MV-4-11 (cell line): ENCODE results near the gene ILKAP.
A peak's percentile ranks its signal among the peaks of the same experiment; 100 is the strongest.

Experiments
- DNase-seq: peaks from one replicate; lab custom pipeline; 2025; lab: John Stamatoyannopoulos, UW

The ILKAP gene

DNA sequence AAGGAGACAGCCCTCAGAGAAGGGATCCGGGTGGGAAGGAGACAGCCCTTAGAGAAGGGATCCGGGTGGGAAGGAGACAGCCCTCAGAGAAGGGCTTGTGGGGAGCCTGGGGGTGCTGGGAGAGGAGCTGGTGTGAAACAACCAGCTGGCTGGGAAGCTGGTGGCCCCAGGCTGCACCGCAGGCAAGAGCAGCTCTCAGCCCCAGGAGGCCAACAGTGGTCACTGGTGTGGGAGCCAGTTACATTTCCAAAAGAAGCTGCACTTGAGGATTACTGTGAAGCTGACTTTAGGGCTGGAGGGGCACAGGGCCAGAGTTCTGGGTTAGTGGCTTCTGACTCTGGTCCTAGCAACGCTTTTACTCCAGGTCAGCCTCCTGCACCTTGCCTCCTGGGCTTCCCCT lies 33.1 kb upstream of the ILKAP start:
- DNase-seq: no peak

DNA sequence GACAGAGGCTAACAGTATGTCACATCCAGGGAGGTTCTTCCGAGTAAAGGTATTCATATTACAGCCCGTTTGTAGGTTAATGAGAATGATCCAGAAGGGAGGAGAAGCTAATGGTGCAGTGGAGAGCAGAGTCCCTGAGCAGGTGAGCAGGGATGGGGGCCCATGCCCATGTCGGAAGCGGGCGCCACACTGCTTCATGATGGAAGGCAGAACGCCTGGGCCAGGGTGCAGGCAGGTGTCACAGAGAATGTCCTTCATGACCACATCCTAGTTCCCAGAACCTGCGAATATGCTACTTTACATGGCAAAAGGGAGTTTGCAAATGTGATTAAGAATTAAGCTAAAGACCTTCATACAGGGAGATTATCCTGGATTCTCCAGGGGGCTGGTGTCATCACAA lies 32.4 kb upstream of the ILKAP start:
- no peak for DNase-seq

DNA sequence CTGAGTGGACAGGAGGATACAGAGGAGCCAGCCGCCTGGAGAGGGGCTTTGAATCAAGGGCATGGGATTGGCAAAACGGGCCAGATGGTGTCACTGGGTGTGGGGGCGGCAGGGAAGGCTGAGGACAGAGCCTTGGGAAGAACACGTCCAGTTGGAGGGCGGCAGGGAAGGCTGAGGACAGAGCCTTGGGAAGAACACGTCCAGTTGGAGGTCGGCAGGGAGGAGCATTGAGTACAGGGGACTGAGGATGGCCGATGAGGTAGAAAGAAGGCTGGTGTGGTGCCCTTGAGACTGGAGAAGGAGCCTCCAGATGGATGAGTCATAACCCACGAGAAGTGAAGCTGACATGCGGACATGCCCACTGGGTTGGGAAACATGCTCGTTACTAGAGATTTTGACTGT lies 31.8 kb upstream of the ILKAP start:
- peak; percentile 90 for DNase-seq

DNA sequence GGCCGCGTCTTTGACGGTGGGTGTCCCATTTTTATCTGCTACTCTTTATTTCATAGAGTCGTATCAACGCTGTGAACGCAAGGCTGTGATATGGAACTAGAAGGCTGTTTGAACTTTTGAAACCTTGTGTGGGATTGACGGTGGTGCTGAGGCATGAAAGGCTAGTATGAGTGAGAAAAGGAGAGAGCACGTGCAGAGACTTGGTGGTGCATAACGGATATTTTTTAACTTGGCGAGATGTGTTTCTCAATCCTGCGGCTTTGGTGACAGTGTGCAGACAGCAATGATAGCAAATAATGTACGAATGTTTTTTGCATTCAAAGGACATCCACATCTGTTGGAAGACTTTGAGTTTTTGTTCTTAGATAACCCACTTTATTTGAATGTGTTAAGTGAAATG lies 30.1 kb upstream of the ILKAP start:
- peak; percentile 93 for DNase-seq

GRCh38 chr2:238231809-238232208 lies 28.3 kb upstream of the ILKAP start:
- DNase-seq: no peak

- DNase-seq: peak; percentile 85
Measured at GRCh38 chr2:238231251-238231793, 27.8 kb upstream of the ILKAP start.

DNA sequence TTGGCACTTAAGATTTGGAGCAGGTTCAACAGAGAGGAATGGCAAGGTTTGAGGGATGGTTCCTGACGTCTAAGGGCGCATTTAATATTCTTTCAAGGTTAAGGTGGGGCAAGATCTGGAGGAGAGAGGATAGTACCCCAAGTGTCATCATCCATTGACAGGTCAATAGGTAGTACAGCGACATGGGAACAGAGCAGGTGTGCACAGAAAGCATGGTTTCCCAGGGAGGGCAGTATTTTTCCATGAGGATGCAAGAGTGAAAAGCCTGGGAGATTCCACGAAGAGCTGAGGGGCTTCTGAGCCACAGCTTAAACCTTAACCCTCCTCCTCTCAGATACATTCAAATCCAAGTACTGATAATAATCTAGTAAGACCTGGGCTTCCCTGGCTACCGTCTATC lies 27.2 kb upstream of the ILKAP start:
- no peak for DNase-seq

DNA sequence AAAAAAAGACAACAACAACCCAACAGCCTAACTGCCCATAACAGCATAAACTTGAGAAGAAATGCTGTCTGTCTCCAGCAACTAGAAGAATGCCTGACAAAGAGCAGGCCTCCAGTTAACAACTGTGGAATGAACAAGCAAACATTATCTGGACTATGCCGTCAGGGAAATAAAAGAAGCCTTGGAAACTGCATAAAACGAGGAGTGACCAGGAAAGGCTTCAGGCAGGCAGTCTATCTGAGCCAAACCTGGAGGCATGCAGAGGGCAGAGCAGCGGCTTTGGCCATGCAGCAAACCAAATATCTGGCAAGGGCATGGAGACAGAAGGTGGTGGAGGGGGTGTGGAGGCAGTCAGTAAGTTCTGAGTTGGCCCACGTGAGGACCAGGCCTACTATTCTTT lies 25.2 kb upstream of the ILKAP start:
- no peak for DNase-seq

DNA sequence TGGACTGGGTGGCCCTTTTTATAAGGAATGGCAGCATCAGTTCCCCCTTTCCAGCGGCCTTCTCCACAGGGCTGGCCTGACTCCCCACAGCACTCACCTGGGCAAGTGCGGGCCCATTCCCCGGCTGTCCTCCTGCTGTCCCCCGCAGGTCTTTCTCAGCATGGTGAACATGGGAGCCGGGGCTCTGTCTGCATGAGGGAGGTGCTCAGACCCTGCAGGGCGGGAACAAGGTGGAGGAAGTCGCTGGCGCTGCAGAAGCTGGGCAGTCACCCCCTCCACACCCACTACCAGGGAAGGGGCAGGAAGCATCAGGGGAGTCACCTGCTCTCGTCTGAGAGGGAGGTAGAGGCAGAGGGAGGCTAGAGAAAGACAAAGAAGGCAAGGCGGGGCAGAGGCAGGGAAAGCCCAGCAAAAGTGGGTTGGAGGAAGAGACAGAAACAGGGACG lies 24.1 kb upstream of the ILKAP start:
- DNase-seq: no peak

- no peak for DNase-seq
Measured at GRCh38 chr2:238226698-238227586, 23.4 kb upstream of the ILKAP start.

DNA sequence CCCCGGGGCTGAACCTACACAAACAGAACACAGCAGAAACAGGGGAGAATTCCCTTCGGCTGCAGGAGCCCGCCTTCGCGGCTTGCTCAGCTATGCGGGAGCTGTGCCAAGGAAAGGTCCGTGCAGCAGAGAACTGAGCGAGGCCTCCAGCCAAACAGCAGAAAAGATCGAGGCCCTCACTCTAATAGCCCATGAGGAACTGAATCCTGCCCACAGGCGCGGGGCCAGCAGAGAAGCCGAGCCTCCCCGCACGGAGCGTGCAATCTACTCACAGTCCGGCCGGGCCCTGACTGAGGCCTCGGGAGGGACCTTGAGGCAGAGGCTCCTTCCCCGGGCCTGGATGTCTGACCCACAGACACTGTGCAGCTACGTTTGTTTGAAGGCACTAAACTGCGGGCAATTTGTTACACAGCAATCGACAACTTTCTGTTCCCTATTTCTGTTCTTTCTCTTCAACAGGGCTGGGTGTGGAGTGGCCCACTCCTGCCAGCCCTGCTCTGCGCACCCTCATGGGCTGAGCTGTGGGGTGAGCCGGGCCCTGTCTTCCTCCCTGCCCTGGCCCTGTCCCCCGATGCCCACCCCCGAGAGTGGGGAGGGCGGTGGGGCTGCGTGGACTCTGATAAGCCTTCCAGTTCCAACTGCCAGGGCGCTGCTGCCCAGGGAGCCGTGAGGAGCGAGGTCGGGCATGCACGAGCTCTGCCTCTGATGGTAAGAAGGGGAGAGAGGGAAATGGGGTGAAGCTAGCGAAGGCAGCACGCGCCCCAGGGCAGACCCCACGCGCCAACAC lies 22.6 kb upstream of the ILKAP start:
- peak; percentile 36 for DNase-seq

- DNase-seq: no peak
Measured at GRCh38 chr2:238225121-238225520, 21.6 kb upstream of the ILKAP start.

DNA sequence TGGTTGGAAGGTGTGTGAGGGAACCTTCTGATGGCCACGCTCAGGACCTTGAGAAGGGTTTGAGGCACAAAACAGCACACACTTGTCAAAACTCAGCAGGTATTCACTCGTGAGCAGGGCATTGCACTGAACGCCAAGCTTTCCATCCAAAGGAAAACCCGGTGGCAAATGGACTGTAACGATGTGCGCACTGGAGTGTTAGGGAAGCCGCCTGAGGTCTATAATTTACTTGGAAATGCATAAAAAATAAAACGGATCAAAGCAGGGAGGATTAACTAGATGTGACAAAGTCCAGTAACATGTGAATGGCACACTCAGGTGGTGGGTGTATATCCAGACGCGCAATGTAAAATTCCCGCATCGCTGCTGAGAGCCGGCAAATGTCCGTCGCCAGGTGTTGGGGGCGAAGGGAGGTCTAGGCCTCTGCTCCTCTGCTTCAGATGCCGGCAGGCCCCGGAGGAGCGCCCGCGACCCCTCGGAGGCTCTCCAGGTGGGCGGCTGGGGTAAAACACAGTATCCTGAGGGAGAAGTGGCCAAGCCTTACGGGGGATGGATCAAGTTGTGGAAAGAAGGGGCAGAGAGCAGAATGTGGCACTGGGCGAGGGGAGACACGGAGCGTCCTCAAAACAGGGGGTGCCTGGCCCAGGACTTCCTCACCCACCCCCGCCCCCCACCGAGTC lies 21.0 kb upstream of the ILKAP start:
- DNase-seq: no peak

- DNase-seq: no peak
Measured at GRCh38 chr2:238220892-238221521, 17.5 kb upstream of the ILKAP start.

- DNase-seq: no peak
Measured at GRCh38 chr2:238220274-238220891, 16.9 kb upstream of the ILKAP start.

DNA sequence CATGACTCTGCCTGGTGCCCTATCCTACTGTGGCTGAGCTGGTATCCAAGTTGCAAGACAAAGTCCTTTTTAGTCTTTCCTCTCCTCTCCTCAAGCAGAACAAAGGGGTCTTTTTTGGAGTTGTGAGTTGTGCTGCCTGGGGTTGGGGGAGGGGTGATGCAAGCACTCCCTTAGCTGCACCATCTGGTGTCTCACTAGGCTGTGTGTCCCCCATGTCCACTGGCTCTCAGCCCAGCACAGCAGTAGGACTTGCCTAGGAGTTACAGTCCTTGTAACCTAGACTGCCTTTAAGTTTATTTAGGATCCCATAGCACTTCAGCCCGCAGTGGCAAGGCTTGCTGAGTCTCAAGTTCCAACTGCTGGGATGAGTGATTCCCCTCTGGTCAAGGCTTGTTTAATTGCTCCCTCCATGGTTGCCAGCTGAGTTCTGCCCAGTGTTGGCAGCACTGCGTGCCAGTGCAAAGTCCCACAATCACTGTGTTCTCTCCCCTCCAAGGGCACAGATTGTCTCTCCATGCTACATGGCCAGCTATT lies 13.2 kb upstream of the ILKAP start:
- DNase-seq: no peak

- no peak for DNase-seq
Measured at GRCh38 chr2:238207006-238207405, 3.5 kb upstream of the ILKAP start.

- peak; percentile 59 for DNase-seq
Measured at GRCh38 chr2:238203973-238204683, 633 bp upstream of the ILKAP start.

- peak; percentile 69 for DNase-seq
Measured at GRCh38 chr2:238202326-238203093, 985 bp downstream of the ILKAP start.

DNA sequence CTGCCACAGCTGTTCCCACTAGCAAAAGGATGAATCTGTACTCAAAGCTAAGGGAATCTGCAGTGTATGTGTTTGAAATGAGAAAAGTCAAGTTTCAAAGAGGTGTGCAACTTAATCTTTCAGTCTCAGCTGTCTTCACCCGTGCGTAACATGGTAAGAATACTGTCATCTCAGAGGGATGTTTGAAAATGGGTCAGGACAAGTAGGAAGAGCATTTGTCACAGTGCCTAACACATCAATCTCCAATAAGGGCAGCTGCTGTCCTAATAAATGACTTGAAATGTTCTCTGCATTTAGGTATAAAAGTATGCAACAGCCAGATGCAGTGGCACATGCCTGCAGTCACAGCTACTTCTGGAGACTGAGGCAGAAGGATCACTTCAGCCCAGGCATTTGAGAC lies 13.1 kb downstream of the ILKAP start:
- no peak for DNase-seq
